GF-D8 (cell line): ENCODE measurements around the gene HCN3.
A peak's percentile ranks its signal among the peaks of the same experiment; 100 is the strongest.
"Not testable (repeated sequence)": the region's sequence is repeated elsewhere in the genome, so short reads cannot be mapped to it uniquely, and the experiment has no call there.

ENCODE experiments used
- DNase-seq: peaks from one replicate; lab custom pipeline; 2025; lab: John Stamatoyannopoulos, UW

The HCN3 gene

GRCh38 chr1:155284476-155284875 lies 7.2 kb downstream of the HCN3 start:
- no peak for DNase-seq

GRCh38 chr1:155285063-155285462 lies 7.8 kb downstream of the HCN3 start:
- no peak for DNase-seq

- DNase-seq: no peak
Measured at GRCh38 chr1:155285631-155286044, 8.4 kb downstream of the HCN3 start.

- DNase-seq: no peak
Measured at GRCh38 chr1:155286544-155286943, 9.3 kb downstream of the HCN3 start.

- no peak for DNase-seq
Measured at GRCh38 chr1:155287987-155288543, 10.8 kb downstream of the HCN3 start.

- DNase-seq: not testable (repeated sequence)
Measured at GRCh38 chr1:155291006-155291405, 13.7 kb downstream of the HCN3 start.

- DNase-seq: no peak
Measured at GRCh38 chr1:155293086-155293749, 16.0 kb downstream of the HCN3 start.

GRCh38 chr1:155294520-155295182 lies 17.4 kb downstream of the HCN3 start:
- DNase-seq: no peak

- DNase-seq: no peak
Measured at GRCh38 chr1:155295183-155295941, 18.1 kb downstream of the HCN3 start.

- no peak for DNase-seq
Measured at GRCh38 chr1:155295942-155296267, 18.6 kb downstream of the HCN3 start.

- no peak for DNase-seq
Measured at GRCh38 chr1:155296661-155297060, 19.4 kb downstream of the HCN3 start.

GRCh38 chr1:155297384-155297783 lies 20.1 kb downstream of the HCN3 start:
- no peak for DNase-seq

- no peak for DNase-seq
Measured at GRCh38 chr1:155300024-155300423, 22.8 kb downstream of the HCN3 start.

GRCh38 chr1:155300553-155301329 lies 23.5 kb downstream of the HCN3 start:
- no peak for DNase-seq

- no peak for DNase-seq
Measured at GRCh38 chr1:155301342-155301841, 24.1 kb downstream of the HCN3 start, which contains the start of gene PKLR. Gene PKLR (minus strand): TSS chr1:155301438. CDS start chr1:155301395, 43 bp downstream.

GRCh38 chr1:155304558-155305063 lies 27.3 kb downstream of the HCN3 start:
- DNase-seq: no peak

GRCh38 chr1:155305881-155306391 lies 28.7 kb downstream of the HCN3 start:
- DNase-seq: no peak

GRCh38 chr1:155307247-155307740 lies 30.0 kb downstream of the HCN3 start:
- peak; percentile 40 for DNase-seq

GRCh38 chr1:155308493-155309422 lies 31.5 kb downstream of the HCN3 start, which contains the start of gene FDPS:
Gene FDPS (plus strand): TSS chr1:155308866. CDS start chr1:155309790, 924 bp downstream.
- peak; percentile 98 for DNase-seq
